ENCODE results near the gene EXOSC3. TPM values are rescaled to one million over a fixed set of nuclear protein-coding genes. Genes with fewer than 3 reads are reported as not detected.

The EXOSC3 gene
- total RNA-seq, 2 experiments from 2014 or later = 121 to 131 TPM

DNA sequence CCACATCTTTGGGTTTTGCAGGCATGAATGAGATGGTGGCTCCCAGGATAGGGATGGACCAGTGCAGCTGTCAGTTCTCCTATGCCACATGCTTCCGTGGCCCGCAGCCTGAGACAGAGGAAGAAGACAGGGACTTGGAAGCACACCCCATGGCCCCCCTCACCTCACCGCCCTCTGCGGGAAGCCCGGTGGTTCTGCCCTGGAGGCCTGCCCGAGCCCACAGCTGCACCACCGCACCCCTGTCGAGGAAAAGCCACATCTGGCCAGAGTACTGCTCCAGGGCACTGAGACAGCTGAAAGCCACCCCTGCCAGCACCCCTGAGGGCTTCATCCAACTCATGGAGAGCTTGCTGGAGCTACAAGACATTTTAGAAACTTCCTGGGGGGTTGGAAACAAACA lies 38.9 kb downstream of the EXOSC3 start:
- POLR2A ChIA-PET = no interaction called here
- CTCF ChIA-PET = interaction anchor here (0.9 kb wide), 1 partner anchor 150 kb away, joined by 3 read pairs; no protein-coding TSS in a partner anchor

DNA sequence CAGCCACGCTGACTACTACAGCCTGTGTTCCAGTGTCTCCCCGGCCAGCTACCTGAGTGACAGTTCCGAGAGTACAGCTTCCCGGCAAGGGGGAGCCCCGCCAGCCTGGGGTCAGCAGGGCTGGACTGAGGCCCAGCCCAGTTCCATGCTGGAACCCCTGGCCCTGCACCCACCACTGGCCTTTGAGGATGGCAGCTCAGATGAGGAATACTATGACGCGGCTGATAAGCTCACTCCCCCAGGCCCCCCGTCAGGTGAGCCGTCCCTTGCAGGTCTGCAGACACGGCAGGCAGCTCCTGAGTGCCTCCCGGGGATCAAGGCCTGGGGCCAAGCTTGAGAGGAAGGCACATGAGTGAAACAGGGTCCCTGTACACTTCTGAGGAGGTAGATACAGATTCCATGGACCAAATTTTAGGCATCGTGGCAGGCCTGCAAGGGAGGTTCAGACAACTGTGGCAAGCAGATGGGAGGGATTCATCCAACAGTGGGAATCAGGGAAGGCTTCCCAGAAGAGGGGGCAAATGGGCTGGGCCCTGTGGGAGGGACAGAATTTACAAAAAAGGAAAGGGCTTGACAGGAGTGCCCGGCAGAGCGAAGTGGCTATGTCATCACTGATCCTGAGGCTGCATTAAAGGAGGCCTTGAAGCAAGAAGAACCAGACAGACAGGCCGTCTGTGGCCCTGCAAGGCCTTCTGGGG lies 44.1 kb downstream of the EXOSC3 start:
- CTCF ChIA-PET = no interaction called here
- POLR2A ChIA-PET = no interaction called here

GRCh38 chr9:37740128-37740527 lies 44.7 kb downstream of the EXOSC3 start:
- CTCF ChIA-PET = no interaction called here

DNA sequence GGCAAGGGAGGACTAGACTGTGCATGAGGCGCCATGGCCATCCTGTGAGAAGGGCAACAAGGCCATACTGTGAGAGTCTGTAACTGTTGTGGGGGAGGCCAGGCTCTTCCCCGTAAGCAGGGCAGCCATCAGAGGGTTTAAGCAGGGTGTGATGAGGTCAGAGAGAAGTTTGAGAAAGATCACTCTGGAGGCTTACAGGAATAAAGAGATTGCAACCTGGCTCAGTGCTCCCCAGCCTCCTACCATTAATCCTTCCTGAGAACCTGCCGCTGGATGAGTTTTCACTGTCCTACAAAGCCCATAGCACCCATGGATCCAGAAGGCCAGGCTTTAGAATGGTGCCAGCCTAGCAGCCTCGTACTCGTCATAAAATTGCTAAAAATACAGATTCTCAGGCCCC lies 45.6 kb downstream of the EXOSC3 start:
- POLR2A ChIA-PET = no interaction called here
- CTCF ChIA-PET = no interaction called here

More at GRCh38 chr9:37740128-37740527, 44.7 kb downstream of the EXOSC3 start:
- POLR2A ChIA-PET = no interaction called here

DNA sequence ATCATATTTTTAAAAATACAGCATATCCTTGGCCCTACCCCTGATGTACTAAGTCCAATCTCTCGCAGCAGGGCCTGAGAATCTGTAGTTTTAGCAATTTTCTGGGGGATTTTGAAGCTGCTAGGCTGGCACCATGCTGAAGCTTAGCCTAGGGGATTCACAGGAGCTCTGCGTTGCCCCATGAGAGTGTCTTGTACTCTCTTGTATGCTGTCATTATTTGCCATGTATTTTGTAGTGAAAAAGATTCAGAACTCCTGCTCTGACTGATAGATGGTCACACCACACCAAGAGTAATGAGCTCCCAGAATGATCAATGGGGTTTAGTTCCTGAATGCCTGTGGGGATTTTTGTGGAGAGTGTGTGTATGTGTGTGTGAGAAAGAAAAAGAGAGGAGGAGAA lies 51.9 kb downstream of the EXOSC3 start:
- ChIA-PET CTCF (interaction anchor here (1.7 kb wide), 1 partner anchor 181 kb away, joined by 5 read pairs; no protein-coding TSS in a partner anchor), POLR2A (no interaction called here)

DNA sequence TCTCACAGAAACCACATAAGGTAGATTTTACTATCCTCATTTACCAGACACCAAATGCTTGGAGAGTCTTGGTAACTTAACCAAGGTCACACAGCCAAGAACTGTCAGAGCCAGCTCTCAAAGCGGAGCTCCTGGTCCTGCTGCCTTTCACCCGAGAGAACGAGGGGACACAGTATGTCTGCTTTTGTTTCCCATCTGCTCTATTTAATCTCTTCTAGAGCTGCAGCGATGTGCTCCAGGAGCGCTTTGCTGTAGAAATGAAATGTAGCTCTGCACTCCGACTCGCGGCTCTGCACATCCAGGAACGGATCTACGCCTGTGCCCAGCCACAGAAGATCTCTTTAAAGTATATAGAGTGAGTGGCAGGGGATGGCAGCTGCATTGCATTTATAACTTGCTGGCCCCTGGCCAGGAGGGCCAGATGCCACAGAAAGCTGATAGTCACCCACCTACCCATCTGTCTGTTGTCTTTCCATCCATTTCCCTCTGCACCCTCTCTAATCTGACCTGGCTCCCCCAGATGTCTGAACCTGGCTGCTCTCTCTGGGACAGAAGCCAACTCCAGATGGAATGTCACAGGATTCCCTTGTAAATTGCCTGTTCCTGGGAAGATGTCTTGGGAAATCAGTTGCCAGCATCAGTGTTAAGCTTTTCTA lies 52.6 kb downstream of the EXOSC3 start:
- POLR2A ChIA-PET = no interaction called here
- CTCF ChIA-PET = interaction anchor here (1.7 kb wide), 1 partner anchor 182 kb away, joined by 5 read pairs; no protein-coding TSS in a partner anchor

DNA sequence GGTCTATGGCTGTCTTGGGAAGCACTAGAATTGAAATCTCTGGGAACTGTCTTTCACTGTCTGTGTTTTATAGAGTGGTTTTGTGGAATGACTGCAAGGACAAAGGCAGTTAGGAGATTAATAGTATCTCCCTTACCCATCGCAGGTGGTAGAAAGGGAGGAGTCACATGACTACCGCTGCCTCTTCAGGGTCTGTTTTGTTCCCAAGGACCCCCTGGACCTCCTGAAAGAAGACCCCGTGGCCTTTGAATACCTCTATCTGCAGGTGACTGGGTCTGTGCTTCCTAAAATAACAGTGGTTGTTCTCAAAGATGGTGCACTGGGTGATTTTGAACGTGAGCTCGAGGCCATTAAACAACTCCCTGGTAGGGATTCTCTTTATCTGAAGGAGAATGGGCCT lies 54.0 kb downstream of the EXOSC3 start:
- CTCF ChIA-PET = no interaction called here
- POLR2A ChIA-PET = no interaction called here

DNA sequence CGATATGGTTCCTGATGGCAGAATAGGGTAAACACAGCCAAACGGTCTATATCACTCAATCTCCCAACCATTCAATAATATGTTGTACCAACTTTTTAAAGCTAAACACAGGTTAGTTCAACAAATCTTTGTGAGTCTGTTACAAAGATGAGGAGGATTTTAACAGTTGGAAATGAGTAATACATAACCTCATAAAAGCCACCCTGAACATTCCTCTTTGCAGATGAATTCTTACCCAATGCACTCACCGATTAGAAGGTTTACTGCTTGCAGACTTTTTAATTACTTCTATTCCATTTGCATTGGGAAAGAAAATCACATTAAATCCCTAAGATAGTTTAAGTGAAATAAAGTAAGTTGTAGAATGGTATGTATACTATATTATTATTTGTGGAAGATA lies 54.6 kb downstream of the EXOSC3 start:
- POLR2A ChIA-PET = no interaction called here
- CTCF ChIA-PET = no interaction called here

Other genes starting within 250 kb of the EXOSC3 start
- 1 to 10 TPM; 2.8 to 2.9 TPM for gene FBXO10, start 208.7 kb downstream of the EXOSC3 start, total RNA-seq
- 100 to 1,000 TPM; 235 to 239 TPM for gene TOMM5, start 192.5 kb downstream of the EXOSC3 start, total RNA-seq
- not detected for gene FRMPD1, start 134.1 kb downstream of the EXOSC3 start, total RNA-seq
- 1 to 10 TPM; 8.8 to 9.6 TPM for gene TRMT10B, start 31.3 kb downstream of the EXOSC3 start, total RNA-seq
- 10 to 100 TPM; 13.2 to 14.8 TPM for gene DCAF10, start 15.7 kb upstream of the EXOSC3 start, total RNA-seq
- 10 to 100 TPM; 38.0 to 38.7 TPM for gene SLC25A51, start 119.1 kb upstream of the EXOSC3 start, total RNA-seq

Data from activated CD8-positive, alpha-beta memory T cell treated with anti-CD3 and anti-CD28 coated beads for 36 hours (primary cell).